Testis (tissue), 3 donors: ENCODE results near the gene PI4K2A. TPM values are rescaled to one million over a fixed set of nuclear protein-coding genes. Genes with fewer than 3 reads are reported as not detected.

Experiments used
- DNase-seq: peaks from one replicate; pipeline ENCODE4 v3.0.0-alpha.2; 2019
- H3K27ac ChIP-seq, 2 donors: fragments of 200-600 bp; sonication (generic); one replicate each; pipeline ENCODE4 v1.5.1; 2019
- H3K27me3 ChIP-seq: fragments of 200-600 bp; sonication (generic); one replicate; pipeline ENCODE4 v1.5.1; 2019
- H3K36me3 ChIP-seq: fragments of 200-600 bp; sonication (generic); one replicate; pipeline ENCODE4 v1.5.1; 2017; ENCODE audit warnings: low read depth; ENCODE audit errors: missing control alignments
- H3K4me1 ChIP-seq: fragments of 200-600 bp; sonication (generic); one replicate; pipeline ENCODE4 v1.5.1; 2019
- H3K4me3 ChIP-seq, 2 donors: fragments of 200-600 bp; sonication (generic); one replicate each; pipeline ENCODE4 v1.5.1; 2017 to 2019
- H3K9me3 ChIP-seq: fragments of 200-600 bp; sonication (generic); one replicate; pipeline ENCODE4 v1.5.1; 2017
- POLR2A ChIP-seq: fragments of 450-650 bp; IDR thresholded peaks from one replicate; pipeline ENCODE4 v1.6.1; 2017; ENCODE audit warnings: antibody characterized with exemption, mild to moderate bottlenecking, moderate library complexity
- WGBS, 2 donors: methylation state at CpG; one replicate each; pipeline ENCODE4 v1.1.5; 2018; 5-methylcytosine and 5-hydroxymethylcytosine counted together
- intact Hi-C: fragments of 100-400 bp; cut with DNase I; formaldehyde crosslinking; loops from one replicate; pipeline ENCODE4 v1.15.1; 2023; ENCODE audit warnings: low total_unique reads
- polyA plus RNA-seq: library from polyadenylated mRNA; stranded (reverse); fragments of 350-450 nt; fragmentation: Illumina TruSeq; extraction: RNeasy Lipid Tissue Mini Kit (QIAGEN cat#74804); gene quantifications from one replicate; pipeline ENCODE4 v1.2.3, GENCODE V29; 2014; ENCODE audit warnings: low read depth, low replicate concordance; ENCODE audit not compliant: insufficient read depth
- total RNA-seq, 2 donors: library from RNA; depleted of rRNA; stranded (reverse); fragments of >200 nt; gene quantifications; one replicate each; pipeline ENCODE4 v1.2.3, GENCODE V29; 2016
- TF ChIP-seq, protein P1 (sequence below), 3 experiments: fragments of 450-650 bp in 2 of 3; fragments of 200-600 bp in 1 of 3; sonication (generic) in 1 of 3; IDR thresholded peaks; one replicate each; pipeline ENCODE4 v1.5.1; 2016 to 2019; ENCODE audit warnings: antibody characterized with exemption in 3 of 3, mild to moderate bottlenecking in 2 of 3, moderate library complexity in 1 of 3

The PI4K2A gene
- total and polyA plus RNA-seq, 3 donors from 2014 or later, result 24.2 to 31.0 (median 27.4) TPM

DNA sequence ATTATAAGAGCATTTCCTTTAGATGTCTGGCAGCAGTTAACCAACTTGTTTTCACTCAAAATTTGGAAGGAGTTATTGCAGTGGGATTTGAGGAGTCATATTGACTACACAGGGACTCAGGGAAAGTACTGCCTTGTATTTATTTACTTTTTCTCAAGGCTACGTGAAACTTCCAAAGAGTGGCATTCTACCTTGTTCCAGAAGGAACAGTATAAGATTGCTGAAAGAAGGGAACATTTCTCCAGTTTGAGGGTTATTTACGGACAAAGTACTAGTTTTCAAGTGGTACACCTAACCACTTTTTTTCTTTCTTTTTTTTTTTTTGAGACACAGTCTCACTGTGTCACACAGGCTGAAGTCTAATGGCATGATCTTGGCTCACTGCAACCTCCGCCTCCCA lies 12.2 kb upstream of the PI4K2A start:
- Histone ChIP-seq H3K27me3 (no peaks in the 10 kb centered on the region), H3K27ac (no peak overlapping the region), H3K9me3 (no peaks in the 10 kb centered on the region), H3K36me3 (no peaks in the 10 kb centered on the region), H3K4me3 (no peak overlapping the region), H3K4me1 (no peaks in the 10 kb centered on the region)
- intact Hi-C loops, result no loop called here
- WGBS, 2 donors, result 77 to 83% methylated on average over 3 of the region's 3 CpGs
- no peak for TF ChIP-seq POLR2A
- TF ChIP-seq, protein P1, sequence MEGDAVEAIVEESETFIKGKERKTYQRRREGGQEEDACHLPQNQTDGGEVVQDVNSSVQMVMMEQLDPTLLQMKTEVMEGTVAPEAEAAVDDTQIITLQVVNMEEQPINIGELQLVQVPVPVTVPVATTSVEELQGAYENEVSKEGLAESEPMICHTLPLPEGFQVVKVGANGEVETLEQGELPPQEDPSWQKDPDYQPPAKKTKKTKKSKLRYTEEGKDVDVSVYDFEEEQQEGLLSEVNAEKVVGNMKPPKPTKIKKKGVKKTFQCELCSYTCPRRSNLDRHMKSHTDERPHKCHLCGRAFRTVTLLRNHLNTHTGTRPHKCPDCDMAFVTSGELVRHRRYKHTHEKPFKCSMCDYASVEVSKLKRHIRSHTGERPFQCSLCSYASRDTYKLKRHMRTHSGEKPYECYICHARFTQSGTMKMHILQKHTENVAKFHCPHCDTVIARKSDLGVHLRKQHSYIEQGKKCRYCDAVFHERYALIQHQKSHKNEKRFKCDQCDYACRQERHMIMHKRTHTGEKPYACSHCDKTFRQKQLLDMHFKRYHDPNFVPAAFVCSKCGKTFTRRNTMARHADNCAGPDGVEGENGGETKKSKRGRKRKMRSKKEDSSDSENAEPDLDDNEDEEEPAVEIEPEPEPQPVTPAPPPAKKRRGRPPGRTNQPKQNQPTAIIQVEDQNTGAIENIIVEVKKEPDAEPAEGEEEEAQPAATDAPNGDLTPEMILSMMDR (IDR thresholded peaks at IDR 0.05), result no peak
- no peak for DNase-seq

DNA sequence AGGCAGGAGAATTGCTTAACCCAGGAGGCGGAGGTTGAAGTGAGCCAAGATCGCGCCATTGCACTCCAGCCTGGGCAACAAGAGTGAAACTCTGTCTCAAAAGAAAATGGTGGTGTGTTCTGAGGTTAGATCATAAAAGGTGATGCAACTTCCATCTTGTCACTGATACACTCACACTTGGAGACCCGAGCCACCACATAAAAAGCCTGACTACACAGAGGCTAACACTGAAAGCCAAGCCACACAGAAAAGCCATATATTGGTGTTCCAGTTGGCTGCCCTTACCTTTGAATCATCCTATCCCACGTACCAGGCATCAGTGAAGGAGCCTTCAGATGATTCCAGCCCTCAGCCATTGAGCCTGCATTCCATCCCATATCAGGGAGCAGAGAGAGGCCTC lies 11.2 kb upstream of the PI4K2A start:
- H3K4me1 ChIP-seq, result no peaks in the 10 kb centered on the region
- H3K27ac ChIP-seq, result no peak overlapping the region
- 96 to 97% methylated on average over 5 of the region's 5 CpGs for WGBS, 2 donors
- TF ChIP-seq, protein P1 (IDR thresholded peaks at IDR 0.05), result no peak
- TF ChIP-seq POLR2A, result no peak
- intact Hi-C loops, result no loop called here
- H3K36me3 ChIP-seq, result no peaks in the 10 kb centered on the region
- no peaks in the 10 kb centered on the region for H3K9me3 ChIP-seq
- no peak for DNase-seq
- no peak overlapping the region for H3K4me3 ChIP-seq
- no peaks in the 10 kb centered on the region for H3K27me3 ChIP-seq

DNA sequence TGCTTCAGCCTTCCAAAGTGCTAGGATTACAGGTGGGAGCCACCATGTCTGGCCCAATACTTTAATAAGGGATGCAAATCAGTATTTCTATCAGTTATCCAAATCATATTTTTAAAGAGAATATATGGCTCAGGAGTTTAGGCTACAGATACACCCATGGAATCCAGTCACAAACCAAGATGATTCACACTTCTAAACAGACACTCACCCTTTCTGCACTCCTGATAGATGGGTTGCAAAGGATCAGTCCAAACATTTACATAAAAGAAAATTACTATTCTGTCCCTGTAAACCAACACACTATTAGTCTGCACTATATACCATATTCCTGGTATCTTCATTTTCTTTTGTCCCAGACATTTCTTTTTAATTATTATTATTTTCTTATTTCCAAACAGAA lies 9.4 kb upstream of the PI4K2A start:
- H3K27me3 ChIP-seq, result no peaks in the 10 kb centered on the region
- DNase-seq, result no peak
- no peak overlapping the region for H3K4me3 ChIP-seq
- H3K4me1 ChIP-seq, result no peaks in the 10 kb centered on the region
- intact Hi-C loops, result no loop called here
- TF ChIP-seq, protein P1 (IDR thresholded peaks at IDR 0.05), result no peak
- no peak for TF ChIP-seq POLR2A
- H3K36me3 ChIP-seq, result no peaks in the 10 kb centered on the region
- no peaks in the 10 kb centered on the region for H3K9me3 ChIP-seq
- H3K27ac ChIP-seq, result no peak overlapping the region

DNA sequence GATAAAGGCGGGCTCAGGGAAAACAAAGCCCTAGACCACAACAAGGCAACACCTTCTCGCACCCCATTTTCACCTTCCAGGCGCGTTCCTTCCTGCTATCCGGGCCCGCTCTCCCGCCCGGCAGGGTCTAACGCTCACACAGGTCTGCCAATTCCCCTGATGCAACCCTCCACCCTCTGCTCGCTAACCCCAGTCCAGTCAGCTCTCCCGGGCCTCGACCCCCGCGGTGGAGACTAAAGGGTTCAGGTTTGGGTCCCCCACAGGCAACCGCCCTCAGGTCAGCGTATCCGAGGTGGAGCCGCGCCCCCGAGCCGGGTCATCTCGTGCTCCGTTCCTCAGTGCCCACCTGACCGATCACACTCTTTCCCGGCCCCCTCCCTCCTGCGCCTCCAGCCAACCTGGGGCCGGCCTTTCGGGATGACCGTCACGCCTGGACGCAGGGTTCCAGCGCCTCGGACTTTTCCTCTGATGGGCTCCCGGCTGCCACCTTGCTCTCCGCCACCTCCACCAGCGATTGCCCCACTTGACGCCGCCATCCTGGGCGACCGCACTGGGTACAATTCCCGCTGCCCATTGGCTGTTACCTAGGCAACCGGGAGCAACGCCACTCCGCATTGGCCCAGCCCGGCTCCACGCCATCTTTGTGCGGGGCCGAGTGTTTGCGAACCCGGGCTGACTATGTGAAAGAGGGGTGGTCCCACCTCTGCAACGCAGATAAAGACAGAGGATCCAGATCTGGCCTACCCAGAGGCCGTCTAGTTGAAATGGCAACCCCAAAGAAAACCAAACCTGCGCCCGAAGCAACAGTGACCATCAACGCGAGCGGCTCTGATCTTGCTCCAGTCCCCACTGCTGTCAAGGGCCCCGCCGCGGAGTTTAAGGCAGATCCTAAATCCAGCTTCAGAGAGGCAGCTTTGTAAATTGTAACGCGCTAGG lies 7.3 kb upstream of the PI4K2A start, which contains the start of gene MORN4:
Gene MORN4 (minus strand): TSS at position 552 of the 936 bp plus-strand sequence. CDS start 13,847 bp downstream, outside the sequence.
- H3K4me1 ChIP-seq, result no peaks in the 10 kb centered on the region
- no peak for TF ChIP-seq POLR2A
- TF ChIP-seq, protein P1 (IDR thresholded peaks at IDR 0.05), result no peak
- intact Hi-C loops, result no loop called here
- no peaks in the 10 kb centered on the region for H3K27me3 ChIP-seq
- peak within 1 kb of the TSS; percentile 73 to 77 for H3K4me3 ChIP-seq
- DNase-seq, result peak; percentile 96
- no peaks in the 10 kb centered on the region for H3K9me3 ChIP-seq
- peak within 1 kb of the TSS in 1 of 2 donors; percentile 69 for H3K27ac ChIP-seq
- WGBS, 2 donors, result 1 to 3% methylated on average over 50 to 62 of the region's 62 CpGs
- no peaks in the 10 kb centered on the region for H3K36me3 ChIP-seq
